B cell (primary cell): ENCODE data around the gene BEST2. TPM values are rescaled to one million over a fixed set of nuclear protein-coding genes. Genes with fewer than 3 reads are reported as not detected.

Experiments
- ATAC-seq: fragments of 200-7000 bp; cut with Tn5 transposase; one replicate; pipeline ENCODE4 v1.10.0; 2021; ENCODE audit warnings: low read depth, mild to moderate bottlenecking, moderate number of reproducible peaks, moderate library complexity
- CTCF ChIA-PET: fragments of 350-600 bp; sonication (Branson Sonifier 250); formaldehyde crosslinking; loops from one replicate; lab custom pipeline; 2021; ENCODE audit warnings: antibody characterized with exemption, inconsistent platforms; lab: Charles Lee
- POLR2A ChIA-PET: fragments of 350-600 bp; sonication (Branson Sonifier 250); formaldehyde crosslinking; loops from one replicate; lab custom pipeline; 2021; ENCODE audit warnings: antibody characterized with exemption; lab: Charles Lee
- DNase-seq: peaks from one replicate; pipeline ENCODE4 v3.0.0; 2013
- H2AFZ ChIP-seq: 2 replicates; pipeline ENCODE4 v1.6.1; 2012; ENCODE audit warnings: mild to moderate bottlenecking, low read depth, low read length; ENCODE audit not compliant: insufficient read depth, poor library complexity, severe bottlenecking
- H3K27ac ChIP-seq, 2 donors: 1 replicate in 1 of 2; 2 replicates in 1 of 2; pipeline ENCODE4 v1.5.1; 2012 to 2013; ENCODE audit warnings: low read length in 2 of 2, mild to moderate bottlenecking in 2 of 2, moderate library complexity in 1 of 2
- H3K27me3 ChIP-seq, 4 experiments: fragments of 200-600 bp in 1 of 4; sonication (generic) in 1 of 4; replicated peaks in 1 of 4; 1 replicate in 2 of 4; 2 replicates in 2 of 4; pipeline versions ENCODE4 v1.6.1 to v1.7.0; 2013 to 2016; ENCODE audit warnings: low read length in 3 of 4, mild to moderate bottlenecking in 2 of 4, mixed read lengths in 1 of 4, moderate library complexity in 1 of 4; ENCODE audit not compliant: insufficient read depth in 4 of 4, control insufficient read depth in 3 of 4; ENCODE audit errors: control extremely low read depth in 1 of 4
- H3K36me3 ChIP-seq, 2 experiments: replicated peaks in 1 of 2; 1 replicate in 1 of 2; 2 replicates in 1 of 2; pipeline versions ENCODE4 v1.6.1 to v1.7.1; 2013; ENCODE audit warnings: low read length in 1 of 2; ENCODE audit not compliant: insufficient read depth in 2 of 2, control insufficient read depth in 1 of 2; ENCODE audit errors: control extremely low read depth in 1 of 2, extremely low read depth in 1 of 2
- H3K4me1 ChIP-seq, 2 donors: fragments of 200-600 bp in 1 of 2; sonication (generic) in 1 of 2; 1 replicate in 1 of 2; 2 replicates in 1 of 2; pipeline versions ENCODE4 v1.5.1 to v1.6.1; 2013 to 2017; ENCODE audit warnings: low read length in 2 of 2; ENCODE audit not compliant: control insufficient read depth in 2 of 2, insufficient read depth in 2 of 2
- H3K4me2 ChIP-seq: replicated peaks from 2 replicates; pipeline ENCODE3; 2012; ENCODE audit warnings: mild to moderate bottlenecking, low read depth, low read length; ENCODE audit not compliant: poor library complexity, severe bottlenecking
- H3K4me3 ChIP-seq, 5 experiments: fragments of 200-600 bp in 1 of 5; sonication (generic) in 1 of 5; 1 replicate in 3 of 5; 2 replicates in 2 of 5; pipeline versions ENCODE4 v1.5.1 to v1.7.0; 2011 to 2016; ENCODE audit warnings: low read length in 4 of 5, mild to moderate bottlenecking in 4 of 5, low read depth in 2 of 5, control low read depth in 1 of 5, moderate library complexity in 1 of 5; ENCODE audit not compliant: insufficient read depth in 1 of 5; ENCODE audit errors: control extremely low read depth in 1 of 5, extremely low read depth in 1 of 5
- H3K79me2 ChIP-seq: fragments of 200-600 bp; sonication (generic); one replicate; pipeline ENCODE4 v1.6.0; 2016; ENCODE audit warnings: low read length; ENCODE audit not compliant: control insufficient read depth, insufficient read depth
- H3K9ac ChIP-seq: fragments of 200-600 bp; sonication (generic); 2 replicates; pipeline ENCODE4 v1.6.1; 2017; ENCODE audit warnings: mild to moderate bottlenecking, low read length, moderate library complexity
- H3K9me3 ChIP-seq, 3 donors: one replicate each; pipeline versions ENCODE4 v1.6.1 to v1.7.1; 2013; ENCODE audit warnings: low read length in 2 of 3; ENCODE audit not compliant: control insufficient read depth in 2 of 3, insufficient read depth in 1 of 3; ENCODE audit errors: control extremely low read depth in 1 of 3
- H4K20me1 ChIP-seq: 2 replicates; pipeline ENCODE4 v1.6.0; 2012; ENCODE audit warnings: mild to moderate bottlenecking, low read length; ENCODE audit not compliant: insufficient read depth, control insufficient read depth, poor library complexity, severe bottlenecking
- H3K27ac Mint-ChIP-seq: one replicate; pipeline ENCODE4 v1.8.0; 2021; ENCODE audit warnings: mixed read lengths
- H3K27me3 Mint-ChIP-seq: one replicate; pipeline ENCODE4 v1.8.0; 2021; ENCODE audit warnings: mixed read lengths
- H3K4me1 Mint-ChIP-seq: one replicate; pipeline ENCODE4 v1.8.0; 2021; ENCODE audit warnings: mixed read lengths
- H3K4me3 Mint-ChIP-seq: one replicate; pipeline ENCODE4 v1.8.0; 2021; ENCODE audit warnings: mixed read lengths
- H3K9me3 Mint-ChIP-seq: one replicate; pipeline ENCODE4 v1.8.0; 2022; ENCODE audit warnings: mixed read lengths; ENCODE audit not compliant: insufficient read depth
- EZH2 ChIP-seq: IDR thresholded peaks from 2 replicates; pipeline ENCODE4 v1.6.1; 2012; ENCODE audit warnings: borderline replicate concordance, low read depth, mild to moderate bottlenecking, moderate library complexity, low read length; ENCODE audit not compliant: insufficient read depth, poor library complexity, severe bottlenecking
- WGBS: methylation state at CpG from one replicate; pipeline ENCODE4 v1.1.5; 2013; ENCODE audit warnings: missing lambda C conversion rate; ENCODE audit not compliant: insufficient coverage; 5-methylcytosine and 5-hydroxymethylcytosine counted together
- intact Hi-C: fragments of 100-400 bp; cut with micrococcal nuclease; formaldehyde crosslinking; loops from one replicate; pipeline ENCODE4 v1.10.0; 2022
- polyA plus RNA-seq: library from polyadenylated mRNA; depleted of rRNA; stranded (reverse); fragments of >200 nt; gene quantifications from 2 replicates; pipeline ENCODE4 v1.2.3, GENCODE V29; 2012
- total RNA-seq, 2 donors: library from RNA; stranded (reverse); fragments of 120-200 nt in 1 of 2; gene quantifications; 1 replicate in 1 of 2; 2 replicates in 1 of 2; pipeline versions ENCODE4 v1.2.3 to v1.2.4, GENCODE V29; 2013 to 2022
- TF ChIP-seq, protein P1 (sequence below): fragments of 200-600 bp; IDR thresholded peaks from one replicate; pipeline ENCODE4 v1.8.0; 2022; ENCODE audit warnings: antibody characterized with exemption, mild to moderate bottlenecking

BEST2 gene
- total and polyA plus RNA-seq, 2 donors (not counting 1 experiment from before 2014, with no cell fraction given): 0.07 TPM; not detected in 1

DNA sequence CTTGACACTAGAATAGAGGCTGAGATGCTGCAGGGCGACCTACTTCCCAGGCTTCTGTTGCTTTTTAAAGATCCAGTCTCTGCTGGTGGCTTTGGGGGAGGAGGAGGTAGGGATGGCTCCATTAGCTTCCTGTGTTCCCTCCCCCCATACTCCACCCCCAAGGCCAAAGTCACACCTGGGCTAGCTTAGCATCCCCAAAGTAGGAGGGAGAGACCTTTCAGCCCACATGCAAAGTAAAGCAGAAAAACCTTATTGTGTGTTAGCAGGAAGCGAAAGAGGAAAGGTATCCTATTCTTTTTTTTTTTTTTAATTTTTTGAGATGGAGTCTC, 24.6 kb upstream of the BEST2 start:
- no peaks in the 10 kb centered on the region for H3K9me3 Mint-ChIP-seq
- no peak for ATAC-seq
- peaks cover 56% of the 10 kb centered on the region for H3K4me1 Mint-ChIP-seq
- H3K27ac ChIP-seq: peak overlapping the region in 1 of 2 donors; percentile 59
- intact Hi-C loops: no loop called here
- no peak overlapping the region for H3K4me2 ChIP-seq
- CTCF ChIA-PET: interaction anchor here (0.5 to 1.1 kb wide), 3 partner anchors 10 to 54 kb away, joined by 3 to 5 read pairs (median 4); no protein-coding TSS in a partner anchor
- no peaks in the 10 kb centered on the region for H3K27me3 Mint-ChIP-seq
- no peaks in the 10 kb centered on the region for H3K9me3 ChIP-seq
- peaks cover 34% of the 10 kb centered on the region for H4K20me1 ChIP-seq
- H3K4me1 ChIP-seq: peaks cover 41 to 60% of the 10 kb centered on the region in 2 donors
- peaks cover 2 to 36% of the 10 kb centered on the region in 2 experiments for H3K36me3 ChIP-seq
- no peak overlapping the region for H3K9ac ChIP-seq
- H2AFZ ChIP-seq: no peak overlapping the region
- no peak for TF ChIP-seq EZH2
- TF ChIP-seq, protein P1, sequence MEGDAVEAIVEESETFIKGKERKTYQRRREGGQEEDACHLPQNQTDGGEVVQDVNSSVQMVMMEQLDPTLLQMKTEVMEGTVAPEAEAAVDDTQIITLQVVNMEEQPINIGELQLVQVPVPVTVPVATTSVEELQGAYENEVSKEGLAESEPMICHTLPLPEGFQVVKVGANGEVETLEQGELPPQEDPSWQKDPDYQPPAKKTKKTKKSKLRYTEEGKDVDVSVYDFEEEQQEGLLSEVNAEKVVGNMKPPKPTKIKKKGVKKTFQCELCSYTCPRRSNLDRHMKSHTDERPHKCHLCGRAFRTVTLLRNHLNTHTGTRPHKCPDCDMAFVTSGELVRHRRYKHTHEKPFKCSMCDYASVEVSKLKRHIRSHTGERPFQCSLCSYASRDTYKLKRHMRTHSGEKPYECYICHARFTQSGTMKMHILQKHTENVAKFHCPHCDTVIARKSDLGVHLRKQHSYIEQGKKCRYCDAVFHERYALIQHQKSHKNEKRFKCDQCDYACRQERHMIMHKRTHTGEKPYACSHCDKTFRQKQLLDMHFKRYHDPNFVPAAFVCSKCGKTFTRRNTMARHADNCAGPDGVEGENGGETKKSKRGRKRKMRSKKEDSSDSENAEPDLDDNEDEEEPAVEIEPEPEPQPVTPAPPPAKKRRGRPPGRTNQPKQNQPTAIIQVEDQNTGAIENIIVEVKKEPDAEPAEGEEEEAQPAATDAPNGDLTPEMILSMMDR: no peak
- no peak overlapping the region for H3K4me3 ChIP-seq
- POLR2A ChIA-PET: interaction anchor here (0.7 kb wide), 2 partner anchors 67 to 109 kb away, joined by 3 read pairs; no protein-coding TSS in a partner anchor
- WGBS: no CpG with 5 or more reads among the region's 2 CpGs
- no peak overlapping the region for H3K4me3 Mint-ChIP-seq
- peaks cover 72% of the 10 kb centered on the region for H3K79me2 ChIP-seq
- H3K27me3 ChIP-seq: no peaks in the 10 kb centered on the region
- no peak overlapping the region for H3K27ac Mint-ChIP-seq
- DNase-seq: no peak

DNA sequence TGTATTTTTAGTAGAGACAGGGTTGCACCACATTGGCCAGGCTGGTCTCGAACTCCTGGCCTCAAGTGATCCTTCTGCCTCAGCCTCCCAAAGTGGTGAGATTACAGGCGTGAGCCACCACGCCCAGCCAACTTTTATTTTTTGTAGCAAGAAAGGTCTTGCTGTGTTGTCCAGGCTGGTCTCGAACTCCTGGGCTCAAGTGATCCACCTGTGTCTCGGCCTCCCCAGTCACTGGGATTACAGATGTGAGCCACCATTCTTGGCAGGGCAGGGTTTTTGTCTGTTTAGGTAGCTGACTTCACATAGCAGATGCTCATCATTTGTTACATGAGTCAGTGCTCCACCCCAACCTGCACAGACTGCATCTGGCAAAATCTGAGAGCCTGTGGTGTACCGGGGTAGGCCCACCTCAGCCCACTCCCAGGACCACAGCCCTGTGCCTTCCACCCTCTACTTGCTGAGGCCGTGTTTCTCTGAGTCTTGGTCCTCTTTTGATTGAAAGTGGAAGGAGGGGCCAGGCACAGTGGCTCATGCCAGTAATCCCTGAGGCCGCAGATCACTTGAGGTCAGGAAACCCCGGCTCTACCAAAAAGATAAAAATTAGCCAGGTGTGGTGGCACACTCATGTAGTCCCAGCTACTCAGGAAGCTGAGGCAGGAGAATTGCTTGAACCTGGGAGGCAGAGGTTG, 23.7 kb upstream of the BEST2 start:
- Histone ChIP-seq H3K4me2 (no peak overlapping the region), H3K4me3 (no peak overlapping the region), H4K20me1 (peaks cover 43% of the 10 kb centered on the region), H2AFZ (no peak overlapping the region), H3K36me3 (peaks cover 2 to 36% of the 10 kb centered on the region in 2 experiments), H3K79me2 (peaks cover 74% of the 10 kb centered on the region), H3K9ac (no peak overlapping the region), H3K4me1 (peaks cover 49 to 66% of the 10 kb centered on the region in 2 donors), H3K27me3 (no peaks in the 10 kb centered on the region), H3K9me3 (no peaks in the 10 kb centered on the region), H3K27ac (peak overlapping the region in 1 of 2 donors; percentile 48)
- TF ChIP-seq, protein P1: no peak
- no peak for TF ChIP-seq EZH2
- 96% methylated on average over 7 of the region's 9 CpGs for WGBS
- no peak for ATAC-seq
- ChIA-PET CTCF (interaction anchor here (0.6 to 1.1 kb wide), 3 partner anchors 17 to 32 kb away, joined by 3 to 4 read pairs (median 4); no protein-coding TSS in a partner anchor), POLR2A (no interaction called here)
- no peak for DNase-seq
- intact Hi-C loops: no loop called here
- no peak overlapping the region for H3K4me3 Mint-ChIP-seq
- H3K27ac Mint-ChIP-seq: peak overlapping the region; percentile 20
- H3K4me1 Mint-ChIP-seq: peaks cover 56% of the 10 kb centered on the region
- no peaks in the 10 kb centered on the region for H3K9me3 Mint-ChIP-seq
- no peaks in the 10 kb centered on the region for H3K27me3 Mint-ChIP-seq
